Measurements from ENCODE around the gene FLRT3.

DNA sequence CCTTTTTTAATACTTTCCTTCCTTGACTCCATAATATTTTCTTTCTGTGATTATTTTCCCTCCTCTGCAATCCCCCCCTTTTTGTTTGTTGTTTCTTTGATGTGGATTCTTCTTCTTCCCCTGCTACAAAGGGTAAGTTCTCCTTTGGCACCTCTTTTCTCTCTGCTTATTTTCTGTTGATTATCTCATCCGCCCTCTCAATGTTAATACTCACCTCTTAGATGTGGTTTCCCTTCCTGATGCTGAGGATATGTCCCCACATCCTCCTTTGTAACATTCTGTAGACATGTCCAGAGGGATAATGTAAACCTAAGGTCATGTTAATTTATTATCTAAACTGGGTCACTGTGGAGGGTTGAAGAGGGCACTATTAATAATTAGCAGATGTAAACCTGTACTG, 17.7 kb downstream of the FLRT3 start:
- TF ChIP-seq CTCF (IDR thresholded peaks at IDR 0.05) (no peak), POLR2AphosphoS5 (IDR thresholded peaks at IDR 0.05) (no peak), EP300 (IDR thresholded peaks at IDR 0.05) (no peak)

All from esophagus muscularis mucosa (tissue), 4 donors.